Daoy (cell line): ENCODE measurements around the gene ELMO1. TPM values are rescaled to one million over a fixed set of nuclear protein-coding genes. Genes with fewer than 3 reads are reported as not detected.

Experiments used
- DNase-seq: peaks from one replicate; pipeline ENCODE4 v3.0.0-alpha.2; 2015; ENCODE audit warnings: low read depth
- total RNA-seq: library from RNA; depleted of rRNA; stranded (reverse); fragments of >200 nt; shearing (Covaris generic); gene quantifications from 2 replicates; pipeline ENCODE4 v1.2.3, GENCODE V29; 2014

Gene ELMO1
- total RNA-seq, 1 experiment from 2014 or later, result 7.0 TPM

GRCh38 chr7:37311355-37311754, 137.3 kb downstream of the ELMO1 start:
- peak; percentile 48 for DNase-seq

- DNase-seq, result no peak
These were observed 138.2 kb downstream of the ELMO1 start for GRCh38 chr7:37310327-37311080.

GRCh38 chr7:37309493-37309892, 139.2 kb downstream of the ELMO1 start:
- DNase-seq, result no peak

- DNase-seq, result no peak
These were observed 143.7 kb downstream of the ELMO1 start for GRCh38 chr7:37304921-37305320.

GRCh38 chr7:37297546-37297945, 151.1 kb downstream of the ELMO1 start:
- DNase-seq, result no peak

GRCh38 chr7:37295401-37295800, 153.3 kb downstream of the ELMO1 start:
- no peak for DNase-seq

- DNase-seq, result no peak
These were observed 157.9 kb downstream of the ELMO1 start for GRCh38 chr7:37290731-37291130.

GRCh38 chr7:37289781-37290180, 158.9 kb downstream of the ELMO1 start:
- DNase-seq, result no peak

- no peak for DNase-seq
These were observed 159.3 kb downstream of the ELMO1 start for GRCh38 chr7:37289367-37289766.

GRCh38 chr7:37287131-37287855, 161.4 kb downstream of the ELMO1 start:
- no peak for DNase-seq

- no peak for DNase-seq
These were observed 162.2 kb downstream of the ELMO1 start for GRCh38 chr7:37286454-37286832.

GRCh38 chr7:37285706-37286453, 162.8 kb downstream of the ELMO1 start:
- DNase-seq, result no peak

GRCh38 chr7:37284805-37285231, 163.8 kb downstream of the ELMO1 start:
- DNase-seq, result peak; percentile 76

GRCh38 chr7:37284285-37284684, 164.4 kb downstream of the ELMO1 start:
- DNase-seq, result no peak

GRCh38 chr7:37283716-37284115, 164.9 kb downstream of the ELMO1 start:
- DNase-seq, result no peak

- DNase-seq, result no peak
These were observed 165.7 kb downstream of the ELMO1 start for GRCh38 chr7:37282927-37283326.

- no peak for DNase-seq
These were observed 166.6 kb downstream of the ELMO1 start for GRCh38 chr7:37282093-37282444.

GRCh38 chr7:37281368-37282092, 167.1 kb downstream of the ELMO1 start:
- DNase-seq, result no peak

GRCh38 chr7:37277513-37277912, 171.2 kb downstream of the ELMO1 start:
- DNase-seq, result no peak

- DNase-seq, result no peak
These were observed 173.5 kb downstream of the ELMO1 start for GRCh38 chr7:37275078-37275710.

GRCh38 chr7:37273891-37274290, 174.8 kb downstream of the ELMO1 start:
- no peak for DNase-seq
